Keratinocyte (primary cell): ENCODE measurements around the gene KLK7. TPM values are rescaled to one million over a fixed set of nuclear protein-coding genes. Genes with fewer than 3 reads are reported as not detected.

Experiments
- DNase-seq: peaks from one replicate; pipeline ENCODE4 v3.0.0-alpha.2; 2011; ENCODE audit warnings: low read depth, missing footprints, low spot score
- FAIRE-seq: peaks from 2 replicates; lab custom pipeline; 2011; peaks lifted over from hg19 to GRCh38; lab: Jason Lieb, UNC
- H2AFZ ChIP-seq: 2 replicates; pipeline ENCODE4 v1.6.0; 2012; ENCODE audit warnings: low read length, control low read depth, inconsistent platforms; ENCODE audit not compliant: control insufficient read depth
- H3K27ac ChIP-seq: 2 replicates; pipeline ENCODE4 v1.5.1; 2011; ENCODE audit warnings: low read length; ENCODE audit not compliant: control insufficient read depth, insufficient read depth
- H3K27me3 ChIP-seq: 3 replicates; pipeline ENCODE4 v1.6.0; 2011; ENCODE audit warnings: low read length; ENCODE audit not compliant: control insufficient read depth, insufficient read depth; ENCODE audit errors: extremely low read depth
- H3K36me3 ChIP-seq, 2 experiments: 2 replicates in 1 of 2; 3 replicates in 1 of 2; pipeline ENCODE4 v1.5.1; 2011; ENCODE audit warnings: low read length in 2 of 2, mild to moderate bottlenecking in 1 of 2; ENCODE audit not compliant: control insufficient read depth in 2 of 2, insufficient read depth in 2 of 2; ENCODE audit errors: extremely low read depth in 1 of 2
- H3K4me1 ChIP-seq: 3 replicates; pipeline ENCODE4 v1.5.1; 2011; ENCODE audit warnings: low read length; ENCODE audit not compliant: control insufficient read depth, insufficient read depth; ENCODE audit errors: extremely low read depth
- H3K4me2 ChIP-seq: 3 replicates; pipeline ENCODE4 v1.6.0; 2011; ENCODE audit warnings: low read depth, low read length; ENCODE audit not compliant: control insufficient read depth, insufficient read depth; ENCODE audit errors: extremely low read depth
- H3K4me3 ChIP-seq, 3 experiments: fragments of 200-600 bp in 1 of 3; sonication (generic) in 1 of 3; 2 replicates in 2 of 3; 3 replicates in 1 of 3; pipeline ENCODE4 v1.5.1; 2011 to 2016; ENCODE audit warnings: low read length in 3 of 3, mild to moderate bottlenecking in 3 of 3, control low read depth in 2 of 3, inconsistent platforms in 1 of 3, low read depth in 1 of 3, mixed read lengths in 1 of 3, mixed run types in 1 of 3, moderate library complexity in 1 of 3; ENCODE audit not compliant: control insufficient read depth in 2 of 3, insufficient read depth in 2 of 3; ENCODE audit errors: extremely low read depth in 1 of 3
- H3K79me2 ChIP-seq: 2 replicates; pipeline ENCODE4 v1.6.0; 2012; ENCODE audit warnings: low read length; ENCODE audit not compliant: control insufficient read depth, insufficient read depth
- H3K9ac ChIP-seq: 3 replicates; pipeline ENCODE4 v1.6.0; 2011; ENCODE audit warnings: low read length; ENCODE audit not compliant: control insufficient read depth, insufficient read depth; ENCODE audit errors: extremely low read depth
- H3K9me1 ChIP-seq: 3 replicates; pipeline ENCODE4 v1.6.0; 2011; ENCODE audit warnings: low read length; ENCODE audit not compliant: control insufficient read depth, insufficient read depth; ENCODE audit errors: extremely low read depth
- H3K9me3 ChIP-seq: 2 replicates; pipeline ENCODE4 v1.5.1; 2012; ENCODE audit warnings: low read depth, low read length; ENCODE audit not compliant: control insufficient read depth
- H4K20me1 ChIP-seq: 3 replicates; pipeline ENCODE4 v1.6.0; 2011; ENCODE audit warnings: low read length; ENCODE audit not compliant: control insufficient read depth, insufficient read depth; ENCODE audit errors: extremely low read depth
- CTCF ChIP-seq, 3 experiments: IDR thresholded peaks in 1 of 3; conservative IDR thresholded peaks in 1 of 3; optimal IDR thresholded peaks in 1 of 3; 2 replicates in 2 of 3; 3 replicates in 1 of 3; pipeline versions ENCODE3 to v1.5.1; 2011; ENCODE audit warnings: low read length in 3 of 3, mild to moderate bottlenecking in 3 of 3, moderate library complexity in 2 of 3, control low read depth in 1 of 3, inconsistent platforms in 1 of 3; ENCODE audit not compliant: insufficient read depth in 2 of 3; ENCODE audit errors: extremely low read depth in 1 of 3
- EZH2 ChIP-seq: IDR thresholded peaks from one replicate; pipeline ENCODE4 v1.6.1; 2012; ENCODE audit warnings: inconsistent platforms, mild to moderate bottlenecking, low read length, moderate library complexity
- dilution Hi-C: fragments of 300-500 bp; cut with MboI; formaldehyde crosslinking; loops from one replicate; pipeline ENCODE4 v1.7.0; 2020; ENCODE audit warnings: low sequenced_read_pairs; ENCODE audit not compliant: extremely low pct_ligation_motif_present
- polyA plus RNA-seq, 5 experiments: library from polyadenylated mRNA; depleted of rRNA in 3 of 5; stranded (reverse) in 3 of 5; stranded (forward) in 1 of 5; unstranded in 1 of 5; fragments of >200 nt; gene quantifications; 1 replicate in 1 of 5; 2 replicates in 3 of 5; 3 replicates in 1 of 5; pipeline versions ENCODE4 v1.2.1 to v1.2.3, GENCODE V29; 2011 to 2012; ENCODE audit warnings: missing spikeins in 2 of 5, low read depth in 1 of 5, low replicate concordance in 1 of 5

KLK7 gene
- polyA plus RNA-seq, 1 donor (not counting 4 experiments of a cell fraction or from before 2014, with no cell fraction given) = 29.2 TPM

GRCh38 chr19:51025809-51026553 lies 42.3 kb upstream of the KLK7 start:
- H3K4me3 ChIP-seq = peak overlapping the region in 1 of 3 experiments; percentile 44
- peaks cover 18% of the 10 kb centered on the region for H3K4me1 ChIP-seq
- H3K27ac ChIP-seq = no peak overlapping the region
- dilution Hi-C loops = no loop called here
- H3K9me3 ChIP-seq = no peaks in the 10 kb centered on the region
- no peaks in the 10 kb centered on the region for H4K20me1 ChIP-seq
- DNase-seq (no peak), FAIRE-seq (no peak)
- H3K27me3 ChIP-seq = peaks cover 11% of the 10 kb centered on the region
- peak overlapping the region; percentile 33 for H3K4me2 ChIP-seq
- H3K9ac ChIP-seq = no peak overlapping the region
- no peak for TF ChIP-seq CTCF (optimal IDR thresholded peaks at IDR 0.05 in 1 of 3, IDR thresholded peaks at IDR 0.05 in 1 of 3, conservative IDR thresholded peaks at IDR 0.05 in 1 of 3; ENCODE audit: extremely low read depth in 1 of 3, insufficient read depth in 2 of 3, low read length in 3 of 3)
- TF ChIP-seq EZH2 = no peak
- H3K79me2 ChIP-seq = no peaks in the 10 kb centered on the region
- H3K36me3 ChIP-seq = peaks cover 0 to 5% of the 10 kb centered on the region in 2 experiments
- no peak overlapping the region for H2AFZ ChIP-seq
- H3K9me1 ChIP-seq = no peaks in the 10 kb centered on the region

- DNase-seq (no peak), FAIRE-seq (no peak)
- peaks cover 18% of the 10 kb centered on the region for H3K4me1 ChIP-seq
- H4K20me1 ChIP-seq = no peaks in the 10 kb centered on the region
- H3K79me2 ChIP-seq = no peaks in the 10 kb centered on the region
- no peak overlapping the region for H3K9ac ChIP-seq
- H3K9me1 ChIP-seq = no peaks in the 10 kb centered on the region
- H3K27me3 ChIP-seq = peaks cover 11% of the 10 kb centered on the region
- no peak overlapping the region for H2AFZ ChIP-seq
- H3K36me3 ChIP-seq = peaks cover 0 to 5% of the 10 kb centered on the region in 2 experiments
- no peaks in the 10 kb centered on the region for H3K9me3 ChIP-seq
- dilution Hi-C loops = no loop called here
- H3K4me3 ChIP-seq = peak overlapping the region in 1 of 3 experiments; percentile 44
- no peak overlapping the region for H3K4me2 ChIP-seq
- TF ChIP-seq EZH2 (no peak), CTCF (optimal IDR thresholded peaks at IDR 0.05 in 1 of 3, IDR thresholded peaks at IDR 0.05 in 1 of 3, conservative IDR thresholded peaks at IDR 0.05 in 1 of 3; ENCODE audit: extremely low read depth in 1 of 3, insufficient read depth in 2 of 3, low read length in 3 of 3) (no peak)
- H3K27ac ChIP-seq = no peak overlapping the region
Measured at GRCh38 chr19:51025401-51025800, 41.7 kb upstream of the KLK7 start.
